GM19240 (cell line): ENCODE measurements around the gene TMSB15A.
"Not testable (repeated sequence)": the region's sequence is repeated elsewhere in the genome, so short reads cannot be mapped to it uniquely, and the experiment has no call there.

Source experiments
- DNase-seq: peaks from one replicate; pipeline ENCODE4 v3.0.0; 2011; ENCODE audit warnings: low spot score; ENCODE audit not compliant: insufficient read length

TMSB15A gene

DNA sequence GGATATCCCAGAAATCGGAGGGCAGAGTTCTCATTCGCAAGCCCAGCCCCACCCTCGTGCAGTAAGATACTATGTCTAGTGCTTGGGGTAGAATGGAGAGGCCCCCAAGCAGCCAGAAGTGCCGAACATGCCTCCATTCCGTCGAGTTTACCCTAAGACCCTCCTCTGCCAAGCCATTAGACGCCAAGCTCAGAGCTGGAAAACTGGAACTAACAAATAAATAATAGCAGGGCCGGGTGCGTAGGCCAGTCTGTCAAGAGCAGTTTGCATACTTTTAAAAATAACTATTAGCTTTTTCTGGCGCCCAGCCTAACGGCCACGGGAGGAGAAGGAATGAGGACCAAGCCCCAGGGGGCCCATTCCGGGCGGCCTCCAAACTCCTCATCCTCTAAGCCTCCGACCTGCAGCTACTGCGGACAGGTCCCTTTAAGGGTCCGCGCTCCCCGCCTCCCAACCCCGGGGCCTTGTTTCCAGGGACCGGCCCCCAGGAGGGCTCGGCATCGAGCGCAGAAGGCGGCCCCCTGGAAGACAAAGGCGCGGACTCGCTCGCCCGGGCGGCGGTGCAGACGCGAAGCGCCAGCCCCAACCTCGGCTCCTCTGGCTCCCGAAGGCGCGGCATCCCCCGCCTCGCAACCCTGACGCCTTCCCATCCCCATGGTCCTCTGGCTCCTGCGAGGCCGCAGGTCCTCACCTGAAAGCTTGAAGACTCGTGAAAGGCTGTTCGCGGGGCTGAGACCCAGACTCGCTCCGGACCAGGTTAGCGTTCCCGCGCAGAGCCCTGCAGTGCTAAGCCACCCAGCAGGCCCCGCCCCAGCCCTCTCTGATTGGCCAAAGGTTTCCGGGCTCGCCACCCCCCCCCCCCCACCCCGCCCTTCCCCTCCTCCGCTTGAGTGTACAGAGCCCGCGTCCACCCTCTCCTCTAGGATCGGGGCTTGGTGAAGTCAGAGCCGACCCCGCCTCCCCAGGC is at the start of gene TMSB15A:
Gene TMSB15A, minus strand, starts transcription at position 765 of the 967 bp plus-strand sequence.
- peak; percentile 3 for DNase-seq

DNA sequence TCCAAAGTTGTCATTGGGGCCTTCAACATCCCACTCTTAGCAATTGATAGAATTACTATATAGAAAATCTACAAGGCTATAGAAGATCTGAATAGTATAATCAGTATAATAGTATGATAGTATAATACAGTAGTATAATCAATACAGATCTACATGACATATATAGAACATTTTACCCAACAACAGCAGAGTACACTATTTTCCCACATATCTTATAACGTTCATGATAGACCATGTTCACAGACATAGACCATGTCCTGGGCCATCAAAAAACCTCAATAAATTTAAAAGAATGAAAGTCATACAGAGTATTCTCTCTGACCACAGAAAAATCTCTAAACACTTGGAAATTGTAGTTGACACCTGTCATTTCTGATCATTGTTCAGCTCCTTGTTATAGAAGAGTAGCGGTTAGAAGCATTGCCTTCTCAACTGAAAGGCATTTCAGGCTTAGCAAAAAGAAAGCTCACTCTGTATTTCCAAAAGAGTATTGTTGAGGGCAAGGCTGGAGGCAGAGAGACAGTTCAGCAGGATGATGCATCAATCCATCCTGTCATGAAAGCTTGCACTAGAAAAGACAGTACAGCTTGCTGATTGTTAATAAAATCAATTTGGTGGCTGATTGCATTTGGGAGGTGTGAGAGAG is 44.0 kb upstream of the TMSB15A start:
- no peak for DNase-seq

DNA sequence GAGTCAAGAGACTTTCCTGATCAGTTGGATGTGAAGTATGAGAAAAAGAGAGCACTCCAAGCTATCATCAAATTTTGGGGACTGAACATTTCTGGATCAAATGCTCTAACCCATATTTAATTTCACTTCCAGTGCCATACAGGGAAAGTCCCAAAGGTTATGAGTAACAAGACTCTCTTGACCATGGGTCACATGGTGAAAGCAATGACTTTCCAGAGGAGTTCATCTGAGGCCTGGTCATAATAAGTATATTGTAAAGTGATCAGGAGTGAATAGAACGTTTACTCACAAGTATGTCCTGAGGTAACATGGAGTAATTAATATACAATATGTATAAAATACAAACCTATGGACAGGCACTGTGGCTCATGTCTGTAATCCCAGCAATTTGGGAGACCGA is 42.1 kb upstream of the TMSB15A start:
- DNase-seq, result no peak

DNA sequence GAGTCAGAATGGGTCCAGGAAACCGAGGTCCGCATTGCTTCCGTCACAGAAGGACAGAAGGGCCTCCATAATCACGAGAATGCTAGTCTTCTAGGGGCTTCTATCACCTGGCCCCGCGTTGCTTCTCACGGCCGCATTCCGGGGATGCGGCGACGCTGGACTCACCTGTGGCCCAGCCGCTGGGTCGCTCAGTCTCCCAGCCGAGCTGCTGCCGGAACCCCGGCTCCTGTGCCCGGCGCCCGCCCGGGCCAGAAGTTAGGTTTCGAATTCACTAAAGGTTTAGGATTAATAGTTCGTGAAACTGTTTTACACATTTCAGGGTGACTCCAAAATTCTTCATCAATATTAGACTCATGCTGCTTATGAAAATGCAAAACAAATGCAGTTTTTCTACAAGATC is 31.7 kb upstream of the TMSB15A start:
- no peak for DNase-seq

DNA sequence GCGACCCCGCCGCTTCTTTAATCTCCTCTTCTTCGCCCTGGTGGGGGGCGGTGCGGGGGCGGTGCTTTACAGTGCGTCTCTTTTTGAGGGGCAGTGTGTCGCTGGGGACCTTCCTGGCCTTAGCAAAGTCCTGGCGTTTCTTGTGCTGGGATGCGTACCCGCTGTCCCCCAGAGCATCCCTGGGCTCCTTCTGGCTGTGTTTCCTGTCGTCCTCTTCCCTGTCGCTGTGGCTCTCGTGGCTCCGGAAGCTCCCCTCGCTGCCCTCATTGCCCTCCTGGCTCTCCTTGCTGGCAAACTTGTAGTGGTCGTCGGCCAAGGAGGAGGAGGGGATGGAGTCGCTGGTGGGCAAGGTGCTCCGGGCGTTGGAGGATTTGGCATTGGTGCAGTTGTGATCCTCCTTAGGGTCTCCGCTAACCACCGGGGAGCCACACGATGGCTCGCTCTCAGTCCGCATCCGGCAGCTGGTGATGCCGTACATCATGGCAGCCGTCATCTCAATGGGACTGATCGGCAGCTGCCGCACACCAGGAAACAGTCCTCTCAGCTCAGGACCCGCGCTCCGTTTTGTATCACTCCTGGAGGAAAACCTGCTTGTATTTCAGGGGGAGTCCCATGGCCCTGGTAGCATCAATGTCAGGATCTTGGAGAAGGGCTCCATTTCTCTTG is 30.4 kb upstream of the TMSB15A start:
- no peak for DNase-seq

DNA sequence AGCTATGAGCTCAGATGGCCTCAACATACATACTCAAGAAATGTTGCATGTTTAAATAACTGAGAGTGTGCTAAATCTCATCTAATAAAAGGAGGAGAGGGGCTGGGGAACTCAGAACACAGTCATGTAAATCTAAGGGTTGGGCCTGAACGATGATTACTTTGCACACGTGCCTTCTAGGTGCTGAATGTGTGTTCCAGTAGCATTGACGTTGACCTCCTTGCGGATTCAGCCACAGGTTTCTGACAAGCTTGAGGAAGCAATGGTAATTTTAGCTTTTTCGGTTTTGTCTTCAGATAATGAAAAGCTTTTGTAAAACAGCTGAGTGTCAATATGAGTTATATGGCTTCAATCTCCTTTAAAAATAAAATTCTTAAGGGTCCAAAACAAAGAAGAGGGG is 29.6 kb upstream of the TMSB15A start:
- DNase-seq, result not testable (repeated sequence)

DNA sequence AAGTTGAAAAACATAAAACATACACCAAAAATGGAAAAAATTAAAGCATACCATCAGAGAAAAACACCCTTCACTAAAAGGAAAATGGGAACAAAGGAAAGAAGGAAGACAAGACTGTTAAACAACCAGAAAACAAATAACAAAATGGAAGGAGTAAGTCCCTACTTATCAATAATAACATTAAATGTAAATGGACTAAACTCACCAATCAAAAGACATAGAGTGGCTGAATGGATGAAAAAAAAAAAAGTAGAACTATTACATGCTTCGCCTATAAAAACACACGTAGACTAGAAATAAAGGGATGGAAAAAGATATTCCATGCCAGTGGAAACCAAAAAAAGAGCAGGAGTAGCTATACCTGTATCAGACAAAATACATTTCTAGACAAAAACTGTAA is 19.4 kb upstream of the TMSB15A start:
- DNase-seq, result no peak

DNA sequence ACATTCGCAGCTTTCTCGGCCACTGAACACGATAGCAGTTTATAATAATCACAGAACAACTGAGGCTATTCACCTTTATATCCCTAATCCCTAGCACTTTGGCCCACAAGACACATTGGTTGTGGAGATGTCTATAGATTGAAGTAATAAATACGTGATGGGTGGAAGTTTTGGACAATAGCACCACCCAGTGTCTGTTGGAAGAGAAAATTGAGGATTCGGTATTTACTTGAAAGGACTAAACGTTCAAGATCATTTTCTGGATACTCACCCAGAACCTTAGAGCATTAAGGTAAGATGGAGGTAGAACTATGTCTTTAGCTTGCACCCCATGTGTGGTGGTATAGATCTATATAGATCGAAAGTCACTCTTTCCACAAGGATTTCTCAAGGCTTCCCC is 787 bp upstream of the TMSB15A start:
- no peak for DNase-seq

DNA sequence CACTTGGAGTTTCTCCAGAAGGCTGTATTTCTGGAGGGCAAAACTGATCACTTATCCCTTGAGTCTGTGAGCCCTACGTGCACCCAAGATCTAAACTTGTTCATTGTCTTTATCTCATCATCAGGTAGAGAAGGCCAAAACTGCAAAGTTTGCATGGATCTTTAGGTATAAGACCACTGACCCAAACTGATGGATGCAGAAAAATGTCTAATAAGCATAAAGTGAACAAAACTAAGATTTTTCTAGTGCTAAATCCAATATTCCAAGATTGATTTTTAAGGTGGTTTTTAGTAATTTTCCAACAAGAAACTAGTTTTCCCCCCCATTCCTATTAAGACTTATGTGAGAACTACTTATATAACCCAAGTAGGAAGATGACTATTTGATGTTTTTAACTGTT is 2.0 kb downstream of the TMSB15A start:
- no peak for DNase-seq

DNA sequence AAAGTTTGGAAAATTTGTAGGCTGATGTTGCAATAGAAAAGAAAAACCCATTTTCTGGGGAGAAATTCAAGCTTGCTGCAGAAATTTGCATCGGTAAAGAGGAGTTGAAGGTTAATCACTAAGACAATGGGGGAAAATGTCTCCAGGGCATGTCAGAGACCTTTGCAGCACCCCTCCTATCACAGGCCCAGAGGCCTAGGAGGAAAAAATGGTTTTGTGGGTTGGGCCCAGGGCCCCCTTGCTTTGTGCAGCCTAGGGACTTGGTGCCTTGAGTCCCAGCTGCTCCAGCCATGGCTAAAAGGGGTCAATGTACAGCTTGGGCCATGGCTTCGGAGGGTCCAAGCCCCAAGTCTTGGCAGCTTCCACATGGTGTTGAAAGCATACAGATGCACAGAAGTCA is 17.8 kb downstream of the TMSB15A start:
- DNase-seq, result no peak

DNA sequence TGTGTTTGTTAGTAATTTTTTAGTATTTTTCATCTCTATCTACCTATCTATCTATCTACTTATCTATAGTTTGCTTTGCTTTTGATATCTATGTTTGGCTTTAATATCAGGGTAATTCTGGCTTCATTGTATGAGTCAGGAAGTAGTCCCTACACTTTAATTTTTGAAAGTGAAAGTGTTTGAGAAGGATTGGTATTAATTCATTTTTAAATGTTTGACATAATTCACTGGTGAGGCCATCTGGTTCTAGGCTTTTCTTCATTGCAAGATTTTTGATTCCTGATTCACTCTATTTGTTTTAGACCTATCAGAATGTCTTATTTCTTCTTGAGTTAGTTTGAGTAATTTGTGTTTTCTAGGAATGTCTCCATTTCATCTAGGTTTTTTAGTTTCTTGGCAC is 24.8 kb downstream of the TMSB15A start:
- DNase-seq, result no peak

DNA sequence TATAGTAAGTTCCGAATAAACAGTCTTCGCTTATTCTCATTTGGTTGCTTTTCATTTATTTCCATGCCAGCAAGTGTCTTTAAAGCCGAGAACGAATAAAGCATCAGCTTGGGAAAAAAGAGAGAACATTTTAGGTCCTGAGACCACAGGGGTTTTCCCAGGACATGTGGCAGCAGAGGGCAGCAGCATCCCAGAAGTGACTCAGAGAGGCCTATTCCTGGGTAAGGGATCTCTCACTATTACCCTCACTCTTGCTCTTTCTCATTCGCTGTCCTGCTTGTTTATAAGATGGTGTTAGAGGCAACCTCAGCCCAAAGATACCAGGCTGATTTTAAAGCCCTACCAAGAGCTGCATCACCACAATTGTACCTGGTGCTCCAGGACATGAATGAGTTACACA is 37.8 kb downstream of the TMSB15A start:
- DNase-seq, result not testable (repeated sequence)

DNA sequence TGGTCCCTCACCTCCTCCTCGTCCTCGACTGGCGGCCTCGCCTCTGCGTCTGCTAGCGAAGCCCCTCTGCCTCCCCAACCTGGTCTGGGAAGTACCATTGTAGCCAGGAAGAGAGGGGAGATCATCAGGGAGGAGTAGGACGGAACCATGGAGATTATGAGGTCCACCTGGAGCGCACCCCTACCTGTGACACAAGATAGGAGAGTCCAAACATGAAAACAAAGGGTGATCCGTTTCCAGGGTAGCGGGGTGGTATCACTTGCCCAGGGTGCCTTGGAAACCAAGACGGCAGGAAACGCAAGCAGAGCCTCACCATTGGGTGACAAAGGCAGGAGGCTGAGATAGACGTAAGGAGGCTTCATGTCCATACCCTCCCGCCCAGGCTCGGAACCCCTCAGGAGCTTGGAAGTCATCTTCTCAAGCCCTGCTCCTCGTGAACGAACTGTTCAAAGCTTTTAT is 44.7 kb downstream of the TMSB15A start, which contains the start of gene TCP11X2:
Gene TCP11X2, minus strand, starts transcription at position 51 of the 459 bp plus-strand sequence.
- not testable (repeated sequence) for DNase-seq

DNA sequence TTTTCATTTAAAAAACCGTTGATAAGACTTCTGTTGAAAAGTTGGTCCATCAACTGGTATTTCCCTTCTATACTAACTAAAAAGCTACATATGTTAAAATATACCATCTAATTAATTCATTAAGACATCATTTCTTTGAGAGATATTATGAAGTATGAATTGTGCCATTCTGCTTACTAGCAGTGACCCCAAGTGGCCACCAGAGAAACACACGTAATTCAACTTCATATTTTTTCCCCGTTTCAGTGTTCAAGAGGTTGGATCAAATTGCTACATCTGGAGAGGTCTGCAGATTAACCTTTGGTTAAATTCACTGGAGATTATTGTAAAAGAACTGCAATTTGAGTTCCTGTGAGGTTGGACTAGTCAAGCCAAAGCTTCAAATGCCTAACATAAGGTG is 46.3 kb downstream of the TMSB15A start:
- not testable (repeated sequence) for DNase-seq
